ENCODE measurements around the gene FOXN3.

GRCh38 chr14:89325959-89326358 lies 91.1 kb downstream of the FOXN3 start:
- TF ChIP-seq POLR2A (IDR thresholded peaks at IDR 0.05; ENCODE audit: low read length) (no peak), GATA1 (IDR thresholded peaks at IDR 0.05; ENCODE audit: low read depth, low read length) (no peak)

Data from erythroblast (primary cell).